MCF 10A (cell line): ENCODE measurements around the gene CCM2. TPM values are rescaled to one million over a fixed set of nuclear protein-coding genes. Genes with fewer than 3 reads are reported as not detected.

Source experiments
- BruUV-seq: library from RNA; stranded (reverse); fragments of 400-500 nt; replicated peaks from 2 replicates; lab custom pipeline; 2021; lab: Mats Ljungman, UMichigan
- CTCF ChIA-PET: fragments of 300-600 bp; sonication (Branson Sonifier 250); formaldehyde crosslinking; extraction: SDS; loops from one replicate; lab custom pipeline; 2021; ENCODE audit warnings: antibody characterized with exemption, inconsistent platforms; lab: Yijun Ruan, JAX
- POLR2A ChIA-PET: fragments of 300-600, 350-650 bp; sonication (Branson Sonifier 250); formaldehyde crosslinking; extraction: SDS; loops from one replicate; lab custom pipeline; 2020; ENCODE audit warnings: antibody characterized with exemption, inconsistent platforms; lab: Yijun Ruan, JAX
- DNase-seq: peaks from one replicate; pipeline ENCODE4 v3.0.0-alpha.2; 2018; ENCODE audit not compliant: unreplicated experiment
- H3K27ac Mint-ChIP-seq: one replicate; pipeline ENCODE4 v1.8.0; 2022; ENCODE audit warnings: mild to moderate bottlenecking, low read depth, mixed read lengths; ENCODE audit not compliant: unreplicated experiment
- H3K27me3 Mint-ChIP-seq: one replicate; pipeline ENCODE4 v1.8.0; 2022; ENCODE audit warnings: mixed read lengths; ENCODE audit not compliant: insufficient read depth, unreplicated experiment
- H3K36me3 Mint-ChIP-seq: one replicate; pipeline ENCODE4 v1.8.0; 2022; ENCODE audit warnings: mild to moderate bottlenecking, moderate library complexity, mixed read lengths; ENCODE audit not compliant: insufficient read depth, unreplicated experiment
- H3K4me1 Mint-ChIP-seq: one replicate; pipeline ENCODE4 v1.8.0; 2022; ENCODE audit warnings: mixed read lengths; ENCODE audit not compliant: insufficient read depth, unreplicated experiment
- H3K4me3 Mint-ChIP-seq: one replicate; pipeline ENCODE4 v1.8.0; 2022; ENCODE audit warnings: mild to moderate bottlenecking, moderate library complexity, mixed read lengths; ENCODE audit not compliant: unreplicated experiment
- H3K9me3 Mint-ChIP-seq: one replicate; pipeline ENCODE4 v1.8.0; 2022; ENCODE audit warnings: mixed read lengths; ENCODE audit not compliant: unreplicated experiment
- CTCF ChIP-seq: fragments of 200-600 bp; IDR thresholded peaks from one replicate; pipeline ENCODE4 v1.8.0; 2022; ENCODE audit warnings: antibody characterized with exemption, mild to moderate bottlenecking; ENCODE audit not compliant: unreplicated experiment
- intact Hi-C: fragments of 100-400 bp; cut with micrococcal nuclease; formaldehyde crosslinking; loops from 2 replicates; pipeline ENCODE4 v1.14.1; 2022
- total RNA-seq: library from RNA; stranded (reverse); gene quantifications from 2 replicates; pipeline ENCODE4 v1.2.3, GENCODE V29; 2022

CCM2 gene
- total RNA-seq, 1 experiment from 2014 or later = 36.2 TPM

- Mint-ChIP-seq H3K4me1 (peaks cover 5% of the 10 kb centered on the region), H3K9me3 (no peaks in the 10 kb centered on the region), H3K27ac (no peak overlapping the region), H3K4me3 (no peak overlapping the region), H3K27me3 (no peaks in the 10 kb centered on the region), H3K36me3 (no peaks in the 10 kb centered on the region)
- TF ChIP-seq CTCF = no peak
- intact Hi-C loops = no loop called here
- ChIA-PET POLR2A (interaction anchor here (0.6 kb wide), 1 partner anchor 8 kb away, joined by 3 read pairs; no protein-coding TSS in a partner anchor), CTCF (interaction anchor here (0.5 kb wide), 1 partner anchor 254 kb away, joined by 3 read pairs; no protein-coding TSS in a partner anchor)
- BruUV-seq = no TSS peak
- DNase-seq = no peak
Observed at GRCh38 chr7:45082031-45082830, 82.2 kb downstream of the CCM2 start.

DNA sequence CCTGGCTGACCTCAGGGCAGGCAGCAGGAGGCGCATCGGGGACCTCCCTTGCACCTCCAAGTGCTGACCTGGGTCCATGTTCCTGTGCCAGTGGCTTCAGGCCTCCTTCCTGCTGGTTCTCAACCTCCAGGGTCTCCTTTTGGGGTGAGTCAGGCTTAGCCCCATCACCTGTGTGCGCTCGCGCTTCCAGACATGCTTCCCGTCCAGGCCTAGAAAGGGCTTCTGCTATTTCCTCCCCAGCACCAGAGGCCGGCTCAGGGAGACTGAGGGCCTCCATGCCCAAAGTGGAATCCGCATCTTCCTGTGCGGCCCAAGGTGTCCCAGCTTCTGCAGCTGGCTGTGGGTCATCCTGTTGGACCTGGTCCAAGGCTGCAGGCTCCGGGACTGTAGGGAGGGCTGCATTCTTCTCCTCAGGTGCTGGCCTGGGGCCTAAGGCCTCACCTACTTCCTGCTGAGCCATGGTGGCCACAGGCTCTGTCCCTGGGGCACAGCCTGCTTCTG lies 82.9 kb downstream of the CCM2 start:
- POLR2A ChIA-PET = no interaction called here
- Mint-ChIP-seq H3K27me3 (no peaks in the 10 kb centered on the region), H3K4me3 (no peak overlapping the region), H3K9me3 (no peaks in the 10 kb centered on the region), H3K4me1 (peaks cover 5% of the 10 kb centered on the region), H3K27ac (no peak overlapping the region), H3K36me3 (no peaks in the 10 kb centered on the region)
- TF ChIP-seq CTCF = no peak
- DNase-seq = peak; percentile 27
- CTCF ChIA-PET = no interaction called here
- intact Hi-C loops = no loop called here
- no TSS peak for BruUV-seq

DNA sequence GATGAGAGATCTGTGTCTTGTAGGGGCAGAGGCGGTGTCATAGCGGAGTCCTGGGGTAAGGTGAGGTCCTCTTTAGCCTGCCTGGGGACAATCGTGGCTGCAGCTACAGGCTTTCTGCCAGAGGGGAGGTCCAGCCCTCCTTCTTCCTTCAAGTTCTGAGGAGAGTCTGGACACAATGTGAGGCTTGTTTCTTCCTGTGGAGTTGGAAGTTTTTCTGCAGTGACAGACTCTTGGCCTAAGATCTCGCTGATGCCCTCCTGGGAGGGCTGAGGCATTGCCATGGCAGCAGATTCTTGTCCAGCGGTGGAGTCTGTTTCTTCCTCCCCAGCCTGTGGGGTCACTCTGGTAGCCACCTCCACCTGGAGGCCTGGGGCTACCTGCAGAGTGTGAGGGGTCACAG lies 84.3 kb downstream of the CCM2 start:
- no peak for DNase-seq
- no peak overlapping the region for H3K4me3 Mint-ChIP-seq
- peaks cover 5% of the 10 kb centered on the region for H3K4me1 Mint-ChIP-seq
- no peak overlapping the region for H3K27ac Mint-ChIP-seq
- H3K27me3 Mint-ChIP-seq = no peaks in the 10 kb centered on the region
- ChIA-PET CTCF (no interaction called here), POLR2A (no interaction called here)
- no peaks in the 10 kb centered on the region for H3K9me3 Mint-ChIP-seq
- intact Hi-C loops = no loop called here
- no TSS peak for BruUV-seq
- no peaks in the 10 kb centered on the region for H3K36me3 Mint-ChIP-seq
- TF ChIP-seq CTCF = no peak

- no peaks in the 10 kb centered on the region for H3K36me3 Mint-ChIP-seq
- ChIA-PET CTCF (interaction anchor here (0.6 kb wide), 2 partner anchors 36 to 176 kb away, joined by 3 to 4 read pairs; no protein-coding TSS in a partner anchor), POLR2A (no interaction called here)
- no peak overlapping the region for H3K27ac Mint-ChIP-seq
- no peak for DNase-seq
- intact Hi-C loops = no loop called here
- no peak for TF ChIP-seq CTCF
- no peaks in the 10 kb centered on the region for H3K27me3 Mint-ChIP-seq
- H3K9me3 Mint-ChIP-seq = no peaks in the 10 kb centered on the region
- no peak overlapping the region for H3K4me3 Mint-ChIP-seq
- peaks cover 5% of the 10 kb centered on the region for H3K4me1 Mint-ChIP-seq
- no TSS peak for BruUV-seq
Observed at GRCh38 chr7:45084901-45085618, 85.1 kb downstream of the CCM2 start.
